Gastroesophageal sphincter (tissue), 4 donors: ENCODE measurements around the gene FGF14. TPM values are rescaled to one million over a fixed set of nuclear protein-coding genes. Genes with fewer than 3 reads are reported as not detected.

Source experiments
- ATAC-seq: fragments of 150-250 bp; one replicate; pipeline ENCODE4 v1.9.1; 2016; ENCODE audit warnings: mild to moderate bottlenecking, moderate library complexity
- H3K27ac ChIP-seq, 4 donors: fragments of 200-600 bp; sonication (generic) in 3 of 4; 1 replicate in 3 of 4; 2 replicates in 1 of 4; pipeline ENCODE4 v1.5.1; 2016 to 2019
- H3K27me3 ChIP-seq: fragments of 200-600 bp; sonication (generic); one replicate; pipeline ENCODE4 v1.5.1; 2019
- H3K36me3 ChIP-seq, 2 donors: fragments of 200-600 bp; sonication (generic); one replicate each; pipeline ENCODE4 v1.5.1; 2019; ENCODE audit warnings: control low read depth in 1 of 2
- H3K4me1 ChIP-seq, 3 donors: fragments of 200-600 bp; sonication (generic); 1 replicate in 2 of 3; 2 replicates in 1 of 3; pipeline ENCODE4 v1.5.1; 2016 to 2019; ENCODE audit warnings: control low read depth in 2 of 3
- H3K4me3 ChIP-seq, 2 donors: fragments of 200-600 bp; sonication (generic); one replicate each; pipeline ENCODE4 v1.5.1; 2019; ENCODE audit warnings: mild to moderate bottlenecking in 1 of 2, moderate library complexity in 1 of 2
- H3K9me3 ChIP-seq, 3 donors: fragments of 200-600 bp; sonication (generic); one replicate each; pipeline ENCODE4 v1.5.1; 2017 to 2019; ENCODE audit warnings: control low read depth in 2 of 3
- CTCF ChIP-seq, 4 experiments: fragments of 200-600 bp in 2 of 4; fragments of 450-650 bp in 2 of 4; sonication (generic) in 1 of 4; IDR thresholded peaks; one replicate each; pipeline ENCODE4 v1.5.1; 2017 to 2019; ENCODE audit warnings: antibody characterized with exemption in 4 of 4, mild to moderate bottlenecking in 2 of 4, moderate library complexity in 2 of 4
- EP300 ChIP-seq: sonication (generic); formaldehyde crosslinking; IDR thresholded peaks from one replicate; pipeline ENCODE4 v1.6.1; 2017; ENCODE audit warnings: antibody characterized with exemption, mild to moderate bottlenecking
- POLR2A ChIP-seq, 2 donors: fragments of 450-650 bp; IDR thresholded peaks; one replicate each; pipeline ENCODE4 v1.6.1; 2017; ENCODE audit warnings: antibody characterized with exemption in 2 of 2, mild to moderate bottlenecking in 2 of 2, moderate library complexity in 1 of 2
- POLR2AphosphoS5 ChIP-seq: sonication (generic); formaldehyde crosslinking; IDR thresholded peaks from one replicate; pipeline ENCODE4 v1.6.1; 2017; ENCODE audit warnings: antibody characterized with exemption
- WGBS, 2 donors: methylation state at CpG; one replicate each; pipeline ENCODE4 v1.1.5; 2018; ENCODE audit warnings: low coverage in 1 of 2; 5-methylcytosine and 5-hydroxymethylcytosine counted together
- total RNA-seq, 4 donors: library from RNA; depleted of rRNA; stranded (reverse); fragments of >200 nt; gene quantifications; one replicate each; pipeline ENCODE4 v1.1.0, GENCODE V29; 2016

FGF14 gene
- total RNA-seq, 4 donors from 2014 or later: 0.31 to 2.0 (median 0.95) TPM

- H3K27ac ChIP-seq: no peak overlapping the region
- no peak for TF ChIP-seq POLR2AphosphoS5
- no peak for TF ChIP-seq EP300
- TF ChIP-seq POLR2A (IDR thresholded peaks at IDR 0.05): no peak
- TF ChIP-seq CTCF (IDR thresholded peaks at IDR 0.05): no peak
- no peaks in the 10 kb centered on the region for H3K27me3 ChIP-seq
- peaks cover 0 to 4% (median 0%) of the 10 kb centered on the region in 3 donors for H3K9me3 ChIP-seq
- no peak for ATAC-seq
- H3K36me3 ChIP-seq: no peaks in the 10 kb centered on the region
- no peak overlapping the region for H3K4me3 ChIP-seq
- peaks cover 0 to 24% (median 4%) of the 10 kb centered on the region in 3 donors for H3K4me1 ChIP-seq
Observed at GRCh38 chr13:102041544-102041943, 360.3 kb downstream of the FGF14 start.

- no peak overlapping the region for H3K27ac ChIP-seq
- H3K9me3 ChIP-seq: peaks cover 0 to 4% (median 0%) of the 10 kb centered on the region in 3 donors
- no peaks in the 10 kb centered on the region for H3K36me3 ChIP-seq
- no peaks in the 10 kb centered on the region for H3K27me3 ChIP-seq
- peaks cover 0 to 24% (median 4%) of the 10 kb centered on the region in 3 donors for H3K4me1 ChIP-seq
- 81 to 100% methylated on average over 2 of the region's 2 CpGs for WGBS, 2 donors
- no peak overlapping the region for H3K4me3 ChIP-seq
- no peak for TF ChIP-seq POLR2AphosphoS5
- TF ChIP-seq EP300: no peak
- TF ChIP-seq POLR2A (IDR thresholded peaks at IDR 0.05): no peak
- TF ChIP-seq CTCF (IDR thresholded peaks at IDR 0.05): no peak
- ATAC-seq: no peak
Observed at GRCh38 chr13:102040812-102041211, 361.0 kb downstream of the FGF14 start.

- no peaks in the 10 kb centered on the region for H3K27me3 ChIP-seq
- no peak overlapping the region for H3K4me3 ChIP-seq
- 78 to 85% methylated on average over 4 to 7 of the region's 7 CpGs for WGBS, 2 donors
- no peaks in the 10 kb centered on the region for H3K36me3 ChIP-seq
- TF ChIP-seq CTCF (IDR thresholded peaks at IDR 0.05) (no peak), EP300 (no peak), POLR2A (IDR thresholded peaks at IDR 0.05) (no peak), POLR2AphosphoS5 (no peak)
- H3K4me1 ChIP-seq: peaks cover 0 to 24% (median 4%) of the 10 kb centered on the region in 3 donors
- no peak overlapping the region for H3K27ac ChIP-seq
- H3K9me3 ChIP-seq: peaks cover 0 to 4% (median 0%) of the 10 kb centered on the region in 3 donors
- no peak for ATAC-seq
Observed at GRCh38 chr13:102039264-102039663, 362.6 kb downstream of the FGF14 start.

- 82 to 100% methylated on average over 1 of the region's 1 CpG for WGBS, 2 donors
- H3K27me3 ChIP-seq: no peaks in the 10 kb centered on the region
- peaks cover 0 to 4% (median 0%) of the 10 kb centered on the region in 3 donors for H3K9me3 ChIP-seq
- H3K27ac ChIP-seq: no peak overlapping the region
- no peaks in the 10 kb centered on the region for H3K36me3 ChIP-seq
- TF ChIP-seq CTCF (IDR thresholded peaks at IDR 0.05): no peak
- TF ChIP-seq POLR2AphosphoS5: no peak
- TF ChIP-seq POLR2A (IDR thresholded peaks at IDR 0.05): no peak
- no peak for TF ChIP-seq EP300
- ATAC-seq: no peak
- no peak overlapping the region for H3K4me3 ChIP-seq
- peaks cover 0 to 20% (median 4%) of the 10 kb centered on the region in 3 donors for H3K4me1 ChIP-seq
Observed at GRCh38 chr13:102038787-102039186, 363.1 kb downstream of the FGF14 start.

GRCh38 chr13:102035969-102036368, 365.9 kb downstream of the FGF14 start:
- H3K27ac ChIP-seq: no peak overlapping the region
- H3K36me3 ChIP-seq: no peaks in the 10 kb centered on the region
- no peak for ATAC-seq
- no peak for TF ChIP-seq POLR2A (IDR thresholded peaks at IDR 0.05)
- no peak for TF ChIP-seq CTCF (IDR thresholded peaks at IDR 0.05)
- TF ChIP-seq POLR2AphosphoS5: no peak
- no peak for TF ChIP-seq EP300
- H3K27me3 ChIP-seq: no peaks in the 10 kb centered on the region
- peaks cover 0 to 4% (median 0%) of the 10 kb centered on the region in 3 donors for H3K9me3 ChIP-seq
- no peak overlapping the region for H3K4me3 ChIP-seq
- H3K4me1 ChIP-seq: no peaks in the 10 kb centered on the region
